Posterior vena cava (tissue), 2 donors: ENCODE measurements around the gene EIF3K. TPM values are rescaled to one million over a fixed set of nuclear protein-coding genes. Genes with fewer than 3 reads are reported as not detected.

Source experiments
- DNase-seq: peaks from one replicate; pipeline ENCODE4 v3.0.0-alpha.2; 2020; ENCODE audit warnings: low spot score
- intact Hi-C, 2 donors: fragments of 100-400 bp; cut with DNase I; formaldehyde crosslinking; loops; one replicate each; pipeline versions ENCODE4 v1.14.1 to v1.14.2; 2022 to 2023
- total RNA-seq, 2 donors: library from RNA; stranded (reverse); fragmentation: NEBNext Ultra II Directional; extraction: Animal tissue kit (Norgen Biotek cat#: 25700); gene quantifications; one replicate each; pipeline ENCODE4 v1.2.1, GENCODE V29; 2021
- donor health status: DM: yes; HTN: yes; CAD: no.
- donor health status: DM: yes; HTN: yes; CAD: no.

EIF3K gene
- total RNA-seq, 2 donors from 2014 or later, result 170 to 191 TPM

DNA sequence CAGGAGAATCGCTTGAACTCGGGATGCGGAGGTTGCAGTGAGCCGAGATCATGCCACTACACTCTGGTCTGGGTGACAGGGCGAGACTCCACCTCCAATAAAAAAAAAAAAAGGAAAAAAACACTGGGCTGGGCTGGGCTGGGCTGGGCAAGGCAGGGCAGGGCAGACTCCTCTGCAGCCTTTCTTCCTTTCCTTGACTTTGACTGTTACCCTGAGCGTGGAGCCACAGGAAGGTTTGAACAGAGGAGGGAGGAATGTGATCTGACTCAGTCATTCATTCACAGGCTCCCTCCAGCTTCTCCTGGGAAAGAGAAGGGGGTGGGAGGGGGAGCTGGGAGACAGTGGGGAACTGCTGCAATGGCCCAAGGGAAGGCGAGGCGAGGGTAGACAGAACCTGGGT, 25.7 kb downstream of the EIF3K start:
- intact Hi-C loops, result loop anchor here in 1 of 2 donors (5.0 to 10.0 kb wide), 2 partner anchors 190 to 208 kb away; partner anchors contain the start of gene ECH1
- DNase-seq, result no peak

DNA sequence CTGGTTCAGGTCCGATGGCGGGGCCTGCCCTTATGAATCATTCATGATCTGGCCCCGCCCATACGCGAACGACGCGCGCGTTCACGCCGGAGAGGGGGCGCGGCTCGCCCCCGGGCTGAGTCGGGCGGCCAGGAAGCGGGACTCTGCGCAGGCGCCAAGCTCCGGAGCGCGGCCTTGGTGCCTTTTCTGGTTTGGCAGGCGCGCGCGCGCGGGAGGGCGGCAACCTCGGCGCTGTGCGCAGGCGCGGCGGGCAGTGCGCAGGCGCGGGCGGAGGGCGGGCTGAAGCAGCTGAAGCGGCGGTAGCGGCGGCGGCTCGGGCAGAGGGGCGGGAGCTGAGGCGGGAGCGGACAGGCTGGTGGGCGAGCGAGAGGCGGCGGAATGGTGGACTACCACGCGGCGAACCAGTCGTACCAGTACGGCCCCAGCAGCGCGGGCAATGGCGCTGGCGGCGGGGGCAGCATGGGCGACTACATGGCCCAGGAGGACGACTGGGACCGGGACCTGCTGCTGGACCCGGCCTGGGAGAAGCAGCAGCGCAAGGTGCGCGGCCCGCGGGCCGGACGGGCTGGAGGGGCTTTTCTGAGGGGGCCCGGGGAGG, 28.5 kb downstream of the EIF3K start, which contains the start of gene ACTN4:
ACTN4 (plus strand) TSS at position 282 of the 598 bp plus-strand sequence; CDS start at position 379, 97 bp downstream.
- intact Hi-C loops, result loop anchor here in 1 of 2 donors (5.0 to 10.0 kb wide), 2 partner anchors 187 to 205 kb away; partner anchors contain the start of gene ECH1
- DNase-seq, result peak; percentile 100

DNA sequence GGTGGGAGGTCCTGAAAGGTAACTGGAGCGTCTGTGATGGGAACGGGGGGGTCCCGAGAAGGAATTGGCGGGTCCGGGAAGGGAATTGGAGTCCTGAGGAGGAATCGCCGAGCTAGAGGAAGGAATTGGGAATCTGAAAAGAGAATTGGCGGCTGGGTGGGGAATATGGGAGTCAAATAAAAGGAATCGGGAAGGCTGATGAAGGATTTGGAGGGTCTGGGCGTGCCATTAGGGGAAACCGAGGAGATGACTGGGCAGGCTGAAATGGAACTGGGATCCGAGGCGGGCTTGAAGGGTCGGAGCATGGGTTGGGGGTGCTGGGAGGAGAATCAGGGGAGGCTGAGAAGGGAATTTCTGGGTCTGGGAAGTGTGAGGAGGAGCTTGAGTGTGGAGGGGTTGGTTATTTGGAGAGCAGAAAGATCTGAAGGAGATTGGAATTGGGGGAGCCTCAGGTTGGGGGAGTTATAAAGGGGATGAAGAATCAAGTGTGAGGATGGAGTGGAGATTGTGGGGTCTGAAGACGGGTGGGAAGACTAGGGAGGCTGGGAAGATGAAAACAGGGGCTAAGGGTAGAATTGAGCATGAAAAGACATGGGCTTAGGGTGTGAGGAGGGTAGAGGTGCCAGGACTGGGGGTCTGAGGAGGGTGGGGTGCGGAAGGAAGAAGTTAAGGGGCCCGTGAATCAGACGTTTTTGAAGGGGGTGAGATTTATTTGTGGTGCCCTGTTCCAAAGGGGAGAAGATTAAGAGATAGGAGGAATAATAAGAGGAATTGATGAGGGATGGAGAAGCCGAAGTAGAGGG, 29.2 kb downstream of the EIF3K start:
- DNase-seq, result no peak
- intact Hi-C loops, result loop anchor here in 1 of 2 donors (5.0 to 10.0 kb wide), 2 partner anchors 187 to 204 kb away; partner anchors contain the start of gene ECH1

DNA sequence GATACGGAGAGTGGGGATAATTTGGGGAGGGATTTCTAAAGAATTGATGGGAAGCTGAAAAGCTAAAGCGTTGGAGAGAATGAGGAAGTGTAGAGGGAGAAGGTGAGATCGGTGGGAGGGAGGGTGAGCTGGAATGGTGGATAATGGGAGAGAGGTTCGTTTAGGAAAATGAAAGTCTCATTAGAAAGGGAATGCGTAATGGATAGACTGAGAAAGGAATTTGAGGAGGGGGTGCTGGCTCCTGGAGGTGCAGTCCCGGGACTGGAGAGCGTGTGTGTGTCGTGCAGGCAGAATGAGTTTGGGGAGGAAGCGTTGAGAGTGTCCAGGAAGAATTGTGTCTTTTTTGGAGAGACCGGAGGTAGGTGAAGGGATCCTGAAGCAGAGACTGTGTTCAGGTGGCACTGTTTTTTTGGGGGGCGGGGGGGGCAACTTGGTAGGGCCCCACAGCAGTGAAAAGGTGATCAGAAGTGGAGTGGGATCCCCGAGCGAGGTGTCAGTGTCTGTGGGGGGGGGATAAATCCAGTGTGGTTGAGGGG, 29.8 kb downstream of the EIF3K start:
- DNase-seq, result no peak
- intact Hi-C loops, result loop anchor here in 1 of 2 donors (5.0 to 10.0 kb wide), 2 partner anchors 186 to 203 kb away; partner anchors contain the start of gene ECH1

DNA sequence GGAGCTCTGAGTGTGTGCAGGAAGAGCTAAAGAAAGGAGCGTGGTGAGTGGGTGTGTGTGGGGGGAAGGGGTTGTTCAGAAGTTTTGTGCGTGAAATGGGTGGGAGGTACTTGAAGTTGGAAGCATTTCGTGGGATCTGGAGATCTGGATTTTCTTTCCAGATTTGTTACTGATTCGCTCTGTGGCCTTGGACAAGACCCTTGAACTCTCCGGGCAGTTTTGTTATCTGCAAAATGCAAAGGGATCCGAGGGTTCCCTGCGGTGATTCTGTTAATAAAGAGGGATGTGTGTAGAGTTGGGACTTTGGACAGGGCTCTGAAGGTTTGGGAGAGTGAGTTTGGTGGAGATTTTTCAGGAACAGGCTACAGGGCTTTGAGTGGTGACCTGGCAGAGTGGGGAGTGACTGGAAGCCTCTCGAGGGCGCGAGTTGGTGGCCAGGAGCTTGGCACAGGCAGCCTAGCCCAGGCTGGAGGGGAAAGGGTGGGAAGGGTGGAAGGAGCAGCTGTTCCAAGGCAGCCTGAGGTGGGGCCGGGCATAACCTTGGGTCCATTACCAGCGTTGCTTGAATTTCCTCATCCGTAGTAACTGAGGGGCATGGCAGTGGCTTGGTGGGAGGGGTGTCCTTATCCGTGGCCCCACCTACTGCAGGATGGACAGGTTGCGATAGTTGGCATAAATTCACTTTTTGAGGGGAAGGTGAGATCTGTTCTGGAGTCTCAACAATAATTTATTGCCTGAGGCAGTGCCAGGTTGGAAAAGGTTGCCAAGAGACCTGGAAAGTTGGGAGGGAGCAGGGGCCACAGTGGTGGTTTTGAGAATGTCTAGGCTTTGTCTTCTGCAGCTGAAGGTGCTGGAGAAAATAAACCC, 30.6 kb downstream of the EIF3K start:
- no peak for DNase-seq
- intact Hi-C loops, result loop anchor here in 1 of 2 donors (5.0 to 10.0 kb wide), 3 partner anchors 63 to 203 kb away; partner anchors contain the start of gene ECH1

DNA sequence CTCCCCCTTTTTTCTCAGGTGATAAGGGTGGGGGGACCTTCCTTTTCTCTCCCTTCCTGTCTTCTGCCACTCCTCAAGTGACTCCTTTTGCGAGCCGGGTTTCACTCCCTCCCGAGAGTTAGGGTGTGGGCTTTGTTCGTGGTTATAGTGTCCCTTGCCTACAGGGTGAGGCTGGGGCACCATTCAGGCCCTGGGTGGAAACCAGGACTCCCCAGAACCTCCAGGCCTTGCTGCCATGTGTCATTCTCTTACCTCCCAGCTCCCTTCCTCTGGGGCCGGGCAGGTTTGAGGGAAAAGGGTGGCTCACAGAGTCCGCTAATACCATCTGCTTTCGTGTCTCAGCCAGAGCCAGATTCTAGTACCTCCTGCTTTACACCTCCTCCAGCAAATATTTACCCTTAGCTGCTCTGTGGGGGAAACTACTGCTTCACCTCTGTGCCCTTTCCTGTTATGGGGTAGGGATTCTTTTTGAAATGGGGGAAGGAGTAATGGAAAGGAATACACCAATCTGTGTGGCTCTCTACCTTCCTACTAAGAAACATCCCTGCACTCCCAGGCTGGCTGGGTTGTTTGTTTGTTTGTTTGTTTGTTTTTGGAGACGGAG, 31.3 kb downstream of the EIF3K start:
- DNase-seq, result no peak
- intact Hi-C loops, result loop anchor here in 1 of 2 donors (5.0 kb wide), 1 partner anchor 62 kb away; no protein-coding TSS in a partner anchor

DNA sequence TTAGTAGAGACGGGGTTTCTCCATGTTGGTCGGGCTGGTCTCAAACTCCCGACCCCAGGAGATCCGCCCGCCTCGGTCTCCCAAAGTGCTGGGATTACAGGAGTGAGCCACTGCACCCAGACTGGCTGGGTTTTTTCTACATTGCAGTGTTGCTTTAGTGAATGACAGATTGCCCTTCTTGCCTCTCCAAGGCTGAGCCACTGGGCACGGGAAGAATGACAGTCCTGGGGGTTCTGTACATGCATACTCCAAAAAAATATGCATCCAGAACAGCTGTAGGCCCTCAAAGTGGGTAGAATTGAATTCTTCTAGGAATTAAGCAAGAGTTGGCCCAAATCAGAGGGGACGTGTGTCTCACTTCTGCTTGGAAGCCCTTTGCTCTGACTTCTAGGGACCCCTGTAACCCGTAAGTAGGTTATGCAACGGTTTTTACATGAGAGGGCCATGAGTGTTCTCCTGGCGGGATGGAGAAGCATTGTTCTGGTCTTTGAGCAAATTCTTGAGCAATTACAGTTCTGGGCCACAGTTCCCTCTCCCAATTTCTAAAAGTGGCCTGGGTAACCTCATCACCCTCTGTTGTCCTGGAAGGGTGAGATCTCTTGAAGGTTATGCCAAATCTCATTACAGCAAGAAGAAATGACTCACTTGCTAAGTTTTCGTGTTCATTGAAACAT, 32.1 kb downstream of the EIF3K start:
- intact Hi-C loops, result loop anchor here in 1 of 2 donors (5.0 kb wide), 1 partner anchor 61 kb away; no protein-coding TSS in a partner anchor

DNA sequence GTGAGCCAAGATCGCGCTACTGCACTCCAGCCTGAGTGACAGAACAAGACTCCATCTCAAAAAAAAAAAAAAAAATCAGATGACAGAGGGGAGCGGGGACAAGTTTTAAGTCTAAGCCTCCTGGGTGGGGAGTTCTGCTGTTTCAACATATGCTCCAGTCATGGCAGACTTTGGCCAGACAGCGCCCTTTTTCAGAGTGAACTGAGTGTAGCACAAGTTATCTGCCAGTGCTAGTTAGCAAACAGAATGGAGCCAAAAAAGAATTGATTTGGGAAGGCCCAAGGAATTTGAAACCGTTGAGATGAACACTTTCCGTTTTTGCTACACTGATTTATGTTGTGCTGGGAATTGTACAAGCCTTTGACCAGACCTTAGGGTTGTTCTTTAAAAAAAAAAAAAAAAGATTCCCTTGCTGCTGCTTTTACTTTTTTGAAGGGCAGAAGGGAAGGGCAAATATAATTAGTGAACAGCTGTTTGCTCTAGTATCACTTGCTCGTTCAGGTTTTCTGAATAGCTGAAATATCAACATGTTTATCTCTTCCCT, 34.1 kb downstream of the EIF3K start:
- intact Hi-C loops, result loop anchor here in 1 of 2 donors (5.0 kb wide), 1 partner anchor 59 kb away; no protein-coding TSS in a partner anchor
- no peak for DNase-seq

More for the DNA sequence above, 32.1 kb downstream of the EIF3K start:
- DNase-seq, result no peak

DNA sequence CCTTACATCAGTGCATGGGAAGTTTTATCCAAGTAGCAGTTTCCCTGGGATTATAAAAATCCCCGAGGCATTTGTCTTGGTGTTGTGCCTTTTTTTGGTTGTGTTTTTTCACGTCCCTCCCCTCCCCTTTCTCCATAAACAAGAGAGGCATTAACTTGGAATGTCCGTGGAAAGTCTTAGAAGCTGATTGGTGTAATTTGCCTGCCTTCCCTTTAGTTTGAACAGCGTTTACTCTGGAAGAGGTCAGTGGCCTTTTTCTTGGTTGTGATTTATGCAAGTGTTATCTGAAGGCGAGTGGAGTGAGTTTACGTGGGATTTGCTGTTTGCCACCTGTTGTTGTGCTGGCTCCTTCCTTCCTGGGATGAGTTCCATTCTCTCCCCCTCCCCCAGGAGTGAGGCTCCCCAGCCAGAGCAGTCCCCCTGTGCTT, 35.7 kb downstream of the EIF3K start:
- intact Hi-C loops, result loop anchor here (5.0 kb wide), 2 partner anchors 38 to 58 kb away; no protein-coding TSS in a partner anchor
- DNase-seq, result no peak

DNA sequence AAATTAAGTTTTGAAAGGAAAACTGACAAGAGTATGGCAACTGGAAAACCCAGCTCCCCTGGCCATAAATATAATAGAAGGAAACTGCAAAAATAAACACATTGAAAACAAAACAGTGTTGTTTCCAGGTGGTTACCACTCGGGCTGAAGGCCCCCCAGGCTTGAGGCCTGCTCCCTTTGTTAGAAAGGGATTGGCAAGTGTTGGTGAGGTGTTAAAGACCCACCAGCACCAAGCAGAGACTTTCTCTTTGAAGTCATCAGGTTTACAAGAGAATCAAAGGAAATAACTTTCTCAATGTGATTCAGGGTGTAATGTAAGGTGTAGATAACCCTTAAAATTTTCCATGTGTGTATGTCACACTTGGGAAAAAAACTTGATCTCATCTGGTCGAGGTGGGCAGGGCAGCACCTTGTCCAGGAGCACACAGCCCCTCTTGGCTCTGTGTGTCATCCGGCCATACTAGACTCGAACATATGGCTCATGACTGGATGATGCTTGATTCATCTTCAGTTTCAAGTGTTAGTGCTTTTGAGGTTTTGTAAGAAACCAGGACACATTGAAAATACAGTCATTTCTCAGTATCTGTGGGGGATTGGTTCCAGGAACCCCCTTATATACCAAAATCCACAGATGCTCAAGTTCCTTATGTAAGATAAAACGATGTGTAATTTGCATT, 36.3 kb downstream of the EIF3K start:
- intact Hi-C loops, result loop anchor here (5.0 kb wide), 1 partner anchor 37 kb away; no protein-coding TSS in a partner anchor
- DNase-seq, result no peak

DNA sequence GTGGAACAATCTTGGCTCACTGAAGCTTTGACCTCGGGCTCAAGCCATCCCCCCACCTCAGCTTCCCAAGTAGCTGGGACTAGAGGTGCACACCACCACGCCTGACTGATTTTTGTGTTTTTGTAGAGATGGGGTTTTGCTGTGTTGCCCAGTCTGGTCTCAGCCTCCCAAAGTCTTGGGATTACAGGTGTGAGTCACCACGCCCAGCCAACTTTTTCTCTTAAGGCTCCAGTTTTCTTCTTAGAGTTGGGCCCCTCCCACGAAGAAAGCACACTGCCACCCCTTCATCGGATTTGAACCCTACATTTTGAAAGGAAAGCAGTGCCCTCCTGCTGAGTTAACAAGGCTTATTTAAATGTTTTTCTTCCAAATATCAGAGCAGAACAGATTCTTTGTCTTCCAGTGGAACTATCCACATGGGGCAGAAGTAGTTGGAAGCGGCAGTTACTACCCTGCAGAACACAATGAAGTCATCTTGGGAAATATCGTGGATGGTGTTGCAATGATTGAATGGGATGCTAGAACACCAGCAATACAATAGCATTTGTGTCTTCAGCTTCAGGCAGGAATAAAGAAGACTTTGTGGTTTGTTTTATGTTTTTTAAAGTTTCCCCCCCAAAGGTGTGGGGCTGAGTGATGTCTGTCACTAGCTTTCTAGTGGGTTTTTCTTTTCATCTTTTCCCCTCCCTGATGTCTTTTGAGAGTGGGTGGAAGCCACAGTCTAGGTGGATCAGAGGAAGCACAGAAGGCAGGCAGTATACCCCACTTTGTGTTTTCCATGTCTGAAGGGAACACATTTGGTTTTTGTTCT, 37.4 kb downstream of the EIF3K start:
- DNase-seq, result no peak
- intact Hi-C loops, result loop anchor here (5.0 kb wide), 1 partner anchor 36 kb away; no protein-coding TSS in a partner anchor

DNA sequence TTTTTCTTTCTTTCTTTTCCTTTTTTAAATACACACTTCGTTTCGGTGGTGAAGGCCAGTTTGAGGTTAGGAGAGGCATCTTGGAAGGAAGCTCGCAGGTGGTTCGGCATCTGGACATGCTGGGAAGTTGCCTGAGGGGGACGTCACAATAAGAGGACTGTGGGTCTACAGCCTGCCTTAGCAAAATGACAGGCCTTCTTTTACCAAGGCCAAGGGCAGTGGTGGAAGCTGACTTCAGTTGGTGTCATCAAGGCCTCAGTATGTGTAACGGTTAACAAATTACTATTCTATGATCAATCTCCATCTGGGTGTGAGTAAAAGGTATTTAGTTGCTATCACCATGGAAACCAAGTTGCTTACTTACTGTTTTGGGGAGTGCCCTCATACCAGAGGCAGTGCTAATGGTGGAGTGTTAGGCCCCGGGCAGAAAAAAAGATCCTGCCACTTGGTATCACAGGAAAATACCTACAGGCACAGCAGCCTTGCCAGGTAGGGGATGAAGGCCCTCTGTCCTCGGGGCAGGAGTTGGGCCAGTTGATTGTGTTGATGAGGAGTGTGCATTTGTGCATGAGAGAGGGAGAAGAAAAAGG, 38.7 kb downstream of the EIF3K start:
- no peak for DNase-seq
- intact Hi-C loops, result loop anchor here (5.0 kb wide), 1 partner anchor 35 kb away; no protein-coding TSS in a partner anchor

DNA sequence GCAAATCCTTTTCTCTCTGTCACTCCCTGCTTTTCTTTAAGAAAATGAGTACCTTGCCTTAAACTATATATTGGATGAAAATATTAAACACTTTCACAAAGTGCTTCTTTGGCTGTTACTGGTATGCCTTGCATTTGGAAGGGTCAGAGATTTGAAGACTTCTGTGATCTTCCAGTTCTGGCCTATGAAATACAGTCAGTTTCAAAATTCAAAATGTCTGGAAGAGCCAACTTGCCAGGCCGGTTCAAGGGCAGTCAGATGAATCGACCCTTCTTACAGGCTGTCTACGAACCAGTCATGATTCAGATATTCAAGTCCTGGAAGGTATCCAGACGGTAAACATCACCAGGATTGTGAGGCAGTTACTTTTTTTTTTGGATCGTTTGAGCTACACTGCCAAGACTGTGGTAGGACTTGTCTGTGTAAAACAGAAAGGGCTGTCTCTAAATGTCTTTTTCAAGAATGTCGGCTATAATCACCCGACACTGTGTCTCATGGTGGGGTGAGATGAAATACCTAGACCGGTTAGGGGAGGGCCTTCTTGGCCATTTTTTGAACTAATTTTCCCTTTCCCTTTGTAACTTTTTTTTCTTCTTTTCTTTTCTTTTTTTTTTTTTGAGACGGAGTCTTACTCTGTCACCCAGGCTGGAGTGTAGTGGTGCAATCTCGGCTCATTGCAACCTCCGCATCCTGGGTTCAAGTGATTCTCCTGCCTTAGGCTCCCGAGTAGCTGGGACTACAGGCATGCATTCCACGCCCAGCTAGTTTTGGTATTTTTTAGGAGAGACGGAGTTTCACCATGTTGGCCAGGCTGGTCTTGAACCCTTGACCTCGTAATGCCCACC, 39.7 kb downstream of the EIF3K start:
- intact Hi-C loops, result loop anchor here (5.0 kb wide), 1 partner anchor 34 kb away; no protein-coding TSS in a partner anchor
- no peak for DNase-seq

DNA sequence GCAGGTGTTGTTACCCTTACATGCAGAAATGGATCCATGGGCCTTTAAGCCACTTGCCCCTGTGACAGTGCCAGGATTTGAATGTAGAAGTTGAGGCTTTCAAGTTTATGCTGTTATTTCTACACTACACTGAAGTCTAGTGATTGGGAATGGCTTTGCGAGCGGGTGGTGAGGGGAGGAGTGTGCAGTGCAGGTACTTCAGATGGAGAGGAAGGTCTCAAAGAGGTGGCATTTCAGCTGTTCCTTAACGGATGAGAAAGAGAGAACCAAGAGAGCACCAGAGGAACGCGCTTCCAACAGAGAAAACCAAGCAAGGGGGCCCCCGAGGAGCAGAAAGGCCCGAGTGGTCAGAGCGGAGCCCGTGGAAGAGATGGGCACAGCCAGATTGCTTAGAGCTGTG, 41.7 kb downstream of the EIF3K start:
- intact Hi-C loops, result no loop called here
- DNase-seq, result no peak

DNA sequence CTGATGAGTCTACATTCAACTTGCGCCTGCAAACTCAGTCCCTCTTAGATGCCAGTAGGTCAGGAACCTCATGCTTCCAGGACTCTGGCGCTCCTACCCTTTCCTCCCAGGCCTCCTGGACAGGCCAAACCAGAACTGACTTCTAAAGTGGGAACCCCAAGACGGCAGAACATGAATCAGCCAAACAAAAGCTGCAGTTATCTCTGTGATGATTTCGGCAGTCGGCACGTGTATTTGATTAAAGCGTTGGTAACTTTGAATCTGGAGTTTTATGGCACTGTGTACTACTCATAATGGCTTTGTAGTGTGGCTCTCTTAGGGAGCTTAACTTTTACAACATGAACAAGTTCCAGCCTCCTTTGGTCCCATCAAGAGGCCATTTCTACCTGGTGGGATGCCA, 42.1 kb downstream of the EIF3K start:
- intact Hi-C loops, result no loop called here
- DNase-seq, result no peak
